Testis (tissue), 3 donors: ENCODE measurements around the gene NOL4L. TPM values are rescaled to one million over a fixed set of nuclear protein-coding genes. Genes with fewer than 3 reads are reported as not detected.

Experiments used
- DNase-seq: peaks from one replicate; pipeline ENCODE4 v3.0.0-alpha.2; 2019
- H3K27ac ChIP-seq, 2 donors: fragments of 200-600 bp; sonication (generic); one replicate each; pipeline ENCODE4 v1.5.1; 2019
- H3K27me3 ChIP-seq: fragments of 200-600 bp; sonication (generic); one replicate; pipeline ENCODE4 v1.5.1; 2019
- H3K36me3 ChIP-seq: fragments of 200-600 bp; sonication (generic); one replicate; pipeline ENCODE4 v1.5.1; 2017; ENCODE audit warnings: low read depth; ENCODE audit errors: missing control alignments
- H3K4me1 ChIP-seq: fragments of 200-600 bp; sonication (generic); one replicate; pipeline ENCODE4 v1.5.1; 2019
- H3K4me3 ChIP-seq, 2 donors: fragments of 200-600 bp; sonication (generic); one replicate each; pipeline ENCODE4 v1.5.1; 2017 to 2019
- H3K9me3 ChIP-seq: fragments of 200-600 bp; sonication (generic); one replicate; pipeline ENCODE4 v1.5.1; 2017
- POLR2A ChIP-seq: fragments of 450-650 bp; IDR thresholded peaks from one replicate; pipeline ENCODE4 v1.6.1; 2017; ENCODE audit warnings: antibody characterized with exemption, mild to moderate bottlenecking, moderate library complexity
- WGBS, 2 donors: methylation state at CpG; one replicate each; pipeline ENCODE4 v1.1.5; 2018; 5-methylcytosine and 5-hydroxymethylcytosine counted together
- intact Hi-C: fragments of 100-400 bp; cut with DNase I; formaldehyde crosslinking; loops from one replicate; pipeline ENCODE4 v1.15.1; 2023; ENCODE audit warnings: low total_unique reads
- polyA plus RNA-seq: library from polyadenylated mRNA; stranded (reverse); fragments of 350-450 nt; fragmentation: Illumina TruSeq; extraction: RNeasy Lipid Tissue Mini Kit (QIAGEN cat#74804); gene quantifications from one replicate; pipeline ENCODE4 v1.2.3, GENCODE V29; 2014; ENCODE audit warnings: low read depth, low replicate concordance; ENCODE audit not compliant: insufficient read depth
- total RNA-seq, 2 donors: library from RNA; depleted of rRNA; stranded (reverse); fragments of >200 nt; gene quantifications; one replicate each; pipeline ENCODE4 v1.2.3, GENCODE V29; 2016
- TF ChIP-seq, protein P1 (sequence below), 3 experiments: fragments of 450-650 bp in 2 of 3; fragments of 200-600 bp in 1 of 3; sonication (generic) in 1 of 3; IDR thresholded peaks; one replicate each; pipeline ENCODE4 v1.5.1; 2016 to 2019; ENCODE audit warnings: antibody characterized with exemption in 3 of 3, mild to moderate bottlenecking in 2 of 3, moderate library complexity in 1 of 3

NOL4L gene
- total and polyA plus RNA-seq, 3 donors from 2014 or later, result 100.0 to 129 (median 115) TPM

DNA sequence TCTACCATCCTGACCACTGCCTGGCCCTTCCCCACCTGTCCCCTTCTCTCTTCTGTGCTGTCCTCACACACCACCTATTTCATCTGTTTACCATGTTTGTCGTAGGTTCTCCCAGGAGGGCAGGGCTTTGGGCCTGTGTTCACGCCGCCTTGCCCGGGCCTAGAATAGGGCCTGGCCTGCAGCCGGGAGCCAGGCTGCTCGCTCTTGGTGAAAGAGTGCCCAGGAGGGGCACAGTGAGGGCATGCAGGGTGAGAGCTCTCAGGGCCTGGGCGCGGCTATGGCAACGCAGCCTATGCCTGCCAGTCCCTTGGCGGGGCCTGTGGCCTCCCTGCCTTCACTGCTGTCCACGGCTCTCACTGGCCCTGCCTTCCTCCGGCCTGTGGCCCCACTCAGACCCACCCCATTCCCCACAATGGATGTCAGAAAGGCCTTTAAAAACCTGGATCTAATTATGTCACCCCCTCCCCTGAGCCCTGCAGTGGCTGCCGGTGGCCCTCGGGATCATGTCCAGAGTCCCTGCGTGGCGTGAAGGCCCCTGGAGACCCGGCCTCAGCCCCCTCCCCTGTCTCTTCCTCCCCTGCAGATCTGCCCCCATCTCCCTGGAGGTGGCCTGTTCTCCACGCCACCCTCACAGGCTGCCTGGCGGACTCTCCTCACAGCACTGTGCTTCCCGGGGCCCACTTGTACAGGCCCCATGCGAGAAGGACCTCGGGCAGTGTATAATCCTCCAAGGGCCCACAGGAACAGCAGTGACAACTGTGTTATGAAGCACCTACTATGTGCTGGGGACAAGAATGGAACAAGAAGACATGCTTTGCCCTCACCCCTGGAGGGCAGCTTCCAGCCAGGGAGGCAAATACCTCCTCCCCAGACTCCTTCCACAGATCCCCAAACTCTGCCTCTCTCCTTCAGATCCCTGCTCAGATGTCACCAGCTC lies 22.9 kb upstream of the NOL4L start:
- TF ChIP-seq, protein P1, sequence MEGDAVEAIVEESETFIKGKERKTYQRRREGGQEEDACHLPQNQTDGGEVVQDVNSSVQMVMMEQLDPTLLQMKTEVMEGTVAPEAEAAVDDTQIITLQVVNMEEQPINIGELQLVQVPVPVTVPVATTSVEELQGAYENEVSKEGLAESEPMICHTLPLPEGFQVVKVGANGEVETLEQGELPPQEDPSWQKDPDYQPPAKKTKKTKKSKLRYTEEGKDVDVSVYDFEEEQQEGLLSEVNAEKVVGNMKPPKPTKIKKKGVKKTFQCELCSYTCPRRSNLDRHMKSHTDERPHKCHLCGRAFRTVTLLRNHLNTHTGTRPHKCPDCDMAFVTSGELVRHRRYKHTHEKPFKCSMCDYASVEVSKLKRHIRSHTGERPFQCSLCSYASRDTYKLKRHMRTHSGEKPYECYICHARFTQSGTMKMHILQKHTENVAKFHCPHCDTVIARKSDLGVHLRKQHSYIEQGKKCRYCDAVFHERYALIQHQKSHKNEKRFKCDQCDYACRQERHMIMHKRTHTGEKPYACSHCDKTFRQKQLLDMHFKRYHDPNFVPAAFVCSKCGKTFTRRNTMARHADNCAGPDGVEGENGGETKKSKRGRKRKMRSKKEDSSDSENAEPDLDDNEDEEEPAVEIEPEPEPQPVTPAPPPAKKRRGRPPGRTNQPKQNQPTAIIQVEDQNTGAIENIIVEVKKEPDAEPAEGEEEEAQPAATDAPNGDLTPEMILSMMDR (IDR thresholded peaks at IDR 0.05), result no peak
- TF ChIP-seq POLR2A, result no peak
- no peaks in the 10 kb centered on the region for H3K9me3 ChIP-seq
- no peak overlapping the region for H3K27ac ChIP-seq
- H3K4me3 ChIP-seq, result no peak overlapping the region
- no peak for DNase-seq
- H3K36me3 ChIP-seq, result no peaks in the 10 kb centered on the region
- intact Hi-C loops, result no loop called here
- H3K27me3 ChIP-seq, result no peaks in the 10 kb centered on the region
- 90 to 94% methylated on average over 17 to 21 of the region's 22 CpGs for WGBS, 2 donors
- peaks cover 13% of the 10 kb centered on the region for H3K4me1 ChIP-seq

DNA sequence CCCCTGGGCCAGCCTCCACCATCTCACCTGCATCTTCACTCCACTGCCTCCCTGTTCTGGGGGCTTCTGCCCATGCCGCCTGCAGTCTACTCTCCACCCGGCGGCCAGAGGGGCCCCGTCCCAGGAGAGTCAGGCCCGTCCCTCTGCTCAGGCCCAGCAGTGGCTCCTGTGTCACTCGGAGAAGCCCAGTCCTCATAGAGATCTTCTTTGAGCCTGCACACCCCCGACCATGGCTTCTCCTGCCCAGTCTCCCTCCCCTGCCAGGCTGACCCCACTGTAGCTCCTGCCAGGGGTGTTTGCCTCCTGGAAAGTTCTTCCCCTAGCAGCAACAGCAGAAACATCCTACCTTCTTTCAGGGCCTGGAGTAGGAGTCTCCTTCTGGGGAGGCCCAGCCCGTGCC lies 22.2 kb upstream of the NOL4L start:
- WGBS, 2 donors, result 85 to 97% methylated on average over 7 to 8 of the region's 8 CpGs
- Histone ChIP-seq H3K36me3 (no peaks in the 10 kb centered on the region), H3K27ac (no peak overlapping the region), H3K4me1 (peaks cover 13% of the 10 kb centered on the region), H3K4me3 (no peak overlapping the region), H3K9me3 (no peaks in the 10 kb centered on the region), H3K27me3 (no peaks in the 10 kb centered on the region)
- no peak for DNase-seq
- intact Hi-C loops, result no loop called here
- TF ChIP-seq, protein P1 (IDR thresholded peaks at IDR 0.05), result no peak
- no peak for TF ChIP-seq POLR2A

DNA sequence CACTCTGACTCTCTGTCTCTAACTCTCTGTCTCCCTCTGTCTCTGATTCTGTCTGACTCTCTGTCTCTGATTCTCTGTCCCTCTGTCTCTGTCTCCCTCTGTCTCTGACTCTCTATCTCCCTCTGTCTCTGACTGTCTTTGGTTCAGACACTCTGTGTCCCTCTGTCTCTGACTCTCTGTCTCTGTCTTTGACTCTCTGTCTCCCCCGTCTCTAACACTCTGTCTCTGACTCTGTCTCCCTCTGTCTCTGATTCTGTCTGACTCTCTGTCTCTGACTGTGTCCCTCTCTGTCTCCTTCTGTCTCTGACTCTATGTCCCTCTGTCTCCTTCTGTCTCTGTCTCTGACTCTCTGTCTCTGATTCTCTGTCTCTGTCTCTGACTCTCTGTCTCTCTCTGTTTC lies 21.7 kb upstream of the NOL4L start:
- Histone ChIP-seq H3K4me3 (no peak overlapping the region), H3K27ac (no peak overlapping the region), H3K9me3 (no peaks in the 10 kb centered on the region), H3K36me3 (no peaks in the 10 kb centered on the region), H3K27me3 (no peaks in the 10 kb centered on the region), H3K4me1 (peaks cover 13% of the 10 kb centered on the region)
- intact Hi-C loops, result no loop called here
- 89 to 94% methylated on average over 1 of the region's 1 CpG for WGBS, 2 donors
- TF ChIP-seq, protein P1 (IDR thresholded peaks at IDR 0.05), result no peak
- no peak for TF ChIP-seq POLR2A
- no peak for DNase-seq

DNA sequence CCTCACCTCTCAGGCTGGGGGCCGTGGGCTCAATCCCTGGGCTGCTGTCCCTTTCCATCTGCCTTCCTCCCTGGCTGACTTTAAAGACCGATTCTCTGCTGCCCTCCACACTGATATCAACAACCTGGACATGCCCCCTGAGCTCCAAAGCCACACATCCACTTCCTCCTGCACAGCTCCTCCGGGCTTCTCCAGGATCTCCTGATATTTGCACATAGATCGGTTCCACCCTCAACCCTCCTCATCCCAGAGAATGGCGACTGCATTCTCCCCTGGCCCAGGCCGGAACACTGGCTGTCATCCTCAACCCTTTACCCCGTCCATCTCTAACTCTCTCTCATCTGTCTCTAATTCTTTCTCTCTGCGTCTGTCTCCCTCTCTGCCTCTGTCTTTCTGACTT lies 21.0 kb upstream of the NOL4L start:
- Histone ChIP-seq H3K4me1 (peaks cover 9% of the 10 kb centered on the region), H3K27ac (no peak overlapping the region), H3K4me3 (no peak overlapping the region), H3K36me3 (no peaks in the 10 kb centered on the region), H3K27me3 (no peaks in the 10 kb centered on the region), H3K9me3 (no peaks in the 10 kb centered on the region)
- WGBS, 2 donors, result 75 to 81% methylated on average over 8 of the region's 8 CpGs
- TF ChIP-seq POLR2A, result no peak
- TF ChIP-seq, protein P1 (IDR thresholded peaks at IDR 0.05), result no peak
- intact Hi-C loops, result no loop called here
- DNase-seq, result no peak
